Karpas-422 (cell line): ENCODE results near the gene CCDC63. TPM values are rescaled to one million over a fixed set of nuclear protein-coding genes. Genes with fewer than 3 reads are reported as not detected.

Source experiments
- DNase-seq: peaks from one replicate; pipeline ENCODE4 v3.0.0-alpha.2; 2015
- H2AFZ ChIP-seq: fragments of 200-600 bp; sonication (generic); 2 replicates; pipeline ENCODE4 v1.6.1; 2014; ENCODE audit warnings: antibody characterized with exemption, low read length, mixed read lengths
- H3K27ac ChIP-seq: fragments of 200-600 bp; sonication (generic); 2 replicates; pipeline ENCODE4 v1.5.1; 2014; ENCODE audit warnings: mild to moderate bottlenecking, low read length, moderate library complexity
- H3K27me3 ChIP-seq: fragments of 200-600 bp; sonication (generic); 2 replicates; pipeline ENCODE4 v1.6.1; 2014; ENCODE audit warnings: low read length, mixed read lengths
- H3K36me3 ChIP-seq: fragments of 200-600 bp; sonication (generic); 2 replicates; pipeline ENCODE4 v1.6.1; 2014; ENCODE audit warnings: low read length, mixed read lengths; ENCODE audit not compliant: insufficient read depth
- H3K4me1 ChIP-seq: fragments of 200-600 bp; sonication (generic); 2 replicates; pipeline ENCODE4 v1.6.1; 2014; ENCODE audit warnings: mild to moderate bottlenecking, low read length, mixed read lengths
- H3K4me2 ChIP-seq: fragments of 200-600 bp; sonication (generic); 2 replicates; pipeline ENCODE4 v1.6.1; 2014; ENCODE audit warnings: low read length, low read depth, mild to moderate bottlenecking; ENCODE audit not compliant: poor library complexity, severe bottlenecking
- H3K4me3 ChIP-seq: fragments of 200-600 bp; sonication (generic); 2 replicates; pipeline ENCODE4 v1.5.1; 2014; ENCODE audit warnings: mild to moderate bottlenecking, antibody characterized with exemption, low read length, mixed read lengths
- H3K79me2 ChIP-seq: fragments of 200-600 bp; sonication (generic); 2 replicates; pipeline ENCODE4 v1.6.1; 2014; ENCODE audit warnings: mild to moderate bottlenecking, low read length, mixed read lengths
- H3K9ac ChIP-seq: fragments of 200-600 bp; sonication (generic); 2 replicates; pipeline ENCODE4 v1.6.0; 2014; ENCODE audit warnings: low read length
- H3K9me2 ChIP-seq: fragments of 200-600 bp; sonication (generic), shearing (Covaris generic); replicated peaks from 2 replicates; pipeline ENCODE4 v1.6.0; 2014; ENCODE audit warnings: mild to moderate bottlenecking, low read length, moderate library complexity; ENCODE audit not compliant: insufficient read depth
- H3K9me3 ChIP-seq: fragments of 300-700, 200-600 bp; sonication (generic); 2 replicates; pipeline ENCODE4 v1.6.1; 2014; ENCODE audit warnings: low read length, mixed read lengths
- H4K20me1 ChIP-seq: fragments of 200-600 bp; sonication (generic); 2 replicates; pipeline ENCODE4 v1.6.1; 2014; ENCODE audit warnings: mild to moderate bottlenecking, antibody characterized with exemption, low read length, low read depth; ENCODE audit not compliant: insufficient read depth
- total RNA-seq: library from RNA; depleted of rRNA; stranded (reverse); fragments of >200 nt; shearing (Covaris generic); gene quantifications from 2 replicates; pipeline ENCODE4 v1.2.3, GENCODE V29; 2014; ENCODE audit warnings: low replicate concordance

The CCDC63 gene
- total RNA-seq, 1 experiment from 2014 or later: not detected

GRCh38 chr12:110896559-110896958 is 49.8 kb downstream of the CCDC63 start:
- Histone ChIP-seq H3K4me1 (no peaks in the 10 kb centered on the region), H3K79me2 (no peaks in the 10 kb centered on the region), H3K9me2 (no peaks in the 10 kb centered on the region), H3K4me2 (no peak overlapping the region), H3K27me3 (no peaks in the 10 kb centered on the region), H3K4me3 (no peak overlapping the region), H3K36me3 (no peaks in the 10 kb centered on the region), H2AFZ (no peak overlapping the region), H3K27ac (no peak overlapping the region), H3K9ac (no peak overlapping the region), H3K9me3 (no peaks in the 10 kb centered on the region), H4K20me1 (no peaks in the 10 kb centered on the region)
- no peak for DNase-seq

GRCh38 chr12:110901401-110901800 is 54.6 kb downstream of the CCDC63 start:
- Histone ChIP-seq H3K4me3 (no peak overlapping the region), H3K79me2 (no peaks in the 10 kb centered on the region), H2AFZ (no peak overlapping the region), H3K9me3 (no peaks in the 10 kb centered on the region), H3K4me2 (no peak overlapping the region), H3K27me3 (no peaks in the 10 kb centered on the region), H3K36me3 (no peaks in the 10 kb centered on the region), H3K9me2 (no peaks in the 10 kb centered on the region), H3K27ac (no peak overlapping the region), H3K4me1 (peaks cover 1% of the 10 kb centered on the region; the same call in 1 of the 2 replicates), H4K20me1 (no peaks in the 10 kb centered on the region), H3K9ac (no peak overlapping the region)
- DNase-seq: no peak

- no peak for DNase-seq
- no peak overlapping the region for H3K4me3 ChIP-seq
- no peaks in the 10 kb centered on the region for H3K36me3 ChIP-seq
- no peak overlapping the region for H3K9ac ChIP-seq
- H3K79me2 ChIP-seq: no peaks in the 10 kb centered on the region
- H4K20me1 ChIP-seq: no peaks in the 10 kb centered on the region
- no peaks in the 10 kb centered on the region for H3K27me3 ChIP-seq
- no peak overlapping the region for H3K4me2 ChIP-seq
- no peaks in the 10 kb centered on the region for H3K9me3 ChIP-seq
- no peak overlapping the region for H2AFZ ChIP-seq
- H3K9me2 ChIP-seq: no peaks in the 10 kb centered on the region
- peaks cover 2% of the 10 kb centered on the region; the same call in 1 of the 2 replicates for H3K4me1 ChIP-seq
- no peak overlapping the region for H3K27ac ChIP-seq
These were observed 56.7 kb downstream of the CCDC63 start for GRCh38 chr12:110903511-110903910.

- H4K20me1 ChIP-seq: no peaks in the 10 kb centered on the region
- no peaks in the 10 kb centered on the region for H3K9me3 ChIP-seq
- no peaks in the 10 kb centered on the region for H3K27me3 ChIP-seq
- no peaks in the 10 kb centered on the region for H3K79me2 ChIP-seq
- peak; percentile 67 for DNase-seq
- no peak overlapping the region for H3K27ac ChIP-seq
- H3K4me3 ChIP-seq: no peak overlapping the region
- no peaks in the 10 kb centered on the region for H3K36me3 ChIP-seq
- H3K4me2 ChIP-seq: no peak overlapping the region
- no peaks in the 10 kb centered on the region for H3K9me2 ChIP-seq
- no peak overlapping the region for H2AFZ ChIP-seq
- H3K4me1 ChIP-seq: peaks cover 2% of the 10 kb centered on the region; the same call in 1 of the 2 replicates
- no peak overlapping the region for H3K9ac ChIP-seq
These were observed 59.3 kb downstream of the CCDC63 start for GRCh38 chr12:110906083-110906482.

GRCh38 chr12:110906516-110906915 is 59.7 kb downstream of the CCDC63 start:
- H2AFZ ChIP-seq: no peak overlapping the region

GRCh38 chr12:110906985-110907384 is 60.2 kb downstream of the CCDC63 start:
- DNase-seq: no peak
- H3K9me3 ChIP-seq: no peaks in the 10 kb centered on the region
- no peaks in the 10 kb centered on the region for H3K9me2 ChIP-seq
- H3K27ac ChIP-seq: no peak overlapping the region
- H3K36me3 ChIP-seq: no peaks in the 10 kb centered on the region
- H3K79me2 ChIP-seq: no peaks in the 10 kb centered on the region
- peaks cover 2% of the 10 kb centered on the region; the same call in 1 of the 2 replicates for H3K4me1 ChIP-seq
- no peak overlapping the region for H3K4me2 ChIP-seq
- H3K9ac ChIP-seq: no peak overlapping the region
- no peaks in the 10 kb centered on the region for H3K27me3 ChIP-seq
- no peak overlapping the region for H3K4me3 ChIP-seq
- no peak overlapping the region for H2AFZ ChIP-seq
- H4K20me1 ChIP-seq: no peaks in the 10 kb centered on the region

More at GRCh38 chr12:110906516-110906915, 59.7 kb downstream of the CCDC63 start:
- Histone ChIP-seq H3K9ac (no peak overlapping the region), H3K27me3 (no peaks in the 10 kb centered on the region), H3K9me3 (no peaks in the 10 kb centered on the region), H3K4me2 (no peak overlapping the region), H3K4me1 (peaks cover 2% of the 10 kb centered on the region; the same call in 1 of the 2 replicates), H3K27ac (no peak overlapping the region), H3K9me2 (no peaks in the 10 kb centered on the region), H3K4me3 (no peak overlapping the region), H3K36me3 (no peaks in the 10 kb centered on the region), H4K20me1 (no peaks in the 10 kb centered on the region), H3K79me2 (no peaks in the 10 kb centered on the region)
- DNase-seq: no peak

GRCh38 chr12:110907583-110907982 is 60.8 kb downstream of the CCDC63 start:
- no peak overlapping the region for H3K27ac ChIP-seq
- no peaks in the 10 kb centered on the region for H3K79me2 ChIP-seq
- H2AFZ ChIP-seq: no peak overlapping the region
- H3K36me3 ChIP-seq: no peaks in the 10 kb centered on the region
- H3K4me3 ChIP-seq: no peak overlapping the region
- no peaks in the 10 kb centered on the region for H3K9me3 ChIP-seq
- no peaks in the 10 kb centered on the region for H3K9me2 ChIP-seq
- DNase-seq: no peak
- no peaks in the 10 kb centered on the region for H3K27me3 ChIP-seq
- H3K9ac ChIP-seq: no peak overlapping the region
- H3K4me2 ChIP-seq: no peak overlapping the region
- peaks cover 2% of the 10 kb centered on the region; the same call in 1 of the 2 replicates for H3K4me1 ChIP-seq
- H4K20me1 ChIP-seq: no peaks in the 10 kb centered on the region

- H2AFZ ChIP-seq: no peak overlapping the region
- H3K9ac ChIP-seq: no peak overlapping the region
- peaks cover 10% of the 10 kb centered on the region for H3K4me1 ChIP-seq
- H3K4me2 ChIP-seq: no peak overlapping the region
- no peaks in the 10 kb centered on the region for H3K79me2 ChIP-seq
- H4K20me1 ChIP-seq: no peaks in the 10 kb centered on the region
- no peaks in the 10 kb centered on the region for H3K9me2 ChIP-seq
- no peaks in the 10 kb centered on the region for H3K9me3 ChIP-seq
- H3K4me3 ChIP-seq: no peak overlapping the region
- H3K27me3 ChIP-seq: no peaks in the 10 kb centered on the region
- H3K27ac ChIP-seq: no peak overlapping the region
- no peak for DNase-seq
- no peaks in the 10 kb centered on the region for H3K36me3 ChIP-seq
These were observed 61.8 kb downstream of the CCDC63 start for GRCh38 chr12:110908377-110909152.
